Osteoblast (primary cell): ENCODE data around the gene USP49. TPM values are rescaled to one million over a fixed set of nuclear protein-coding genes. Genes with fewer than 3 reads are reported as not detected.

Source experiments
- DNase-seq: peaks from one replicate; pipeline ENCODE4 v3.0.0; 2011; ENCODE audit warnings: low spot score, mixed read lengths; ENCODE audit not compliant: insufficient read length; ENCODE audit errors: missing footprints
- H2AFZ ChIP-seq: 2 replicates; pipeline ENCODE4 v1.6.0; 2011; ENCODE audit warnings: mild to moderate bottlenecking, low read length
- H3K27ac ChIP-seq: 2 replicates; pipeline ENCODE4 v1.5.1; 2011; ENCODE audit warnings: mild to moderate bottlenecking, low read depth, low read length, moderate library complexity
- H3K27me3 ChIP-seq: 2 replicates; pipeline ENCODE4 v1.6.0; 2012; ENCODE audit warnings: mild to moderate bottlenecking, control low read depth, inconsistent platforms, low read length, moderate library complexity; ENCODE audit not compliant: insufficient read depth
- H3K36me3 ChIP-seq: 2 replicates; pipeline ENCODE4 v1.5.1; 2011; ENCODE audit warnings: mild to moderate bottlenecking, low read length, control low read depth, moderate library complexity; ENCODE audit not compliant: insufficient read depth
- H3K4me1 ChIP-seq: 2 replicates; pipeline ENCODE4 v1.5.1; 2011; ENCODE audit warnings: mild to moderate bottlenecking, low read length, control low read depth, moderate library complexity; ENCODE audit not compliant: insufficient read depth
- H3K4me2 ChIP-seq: 2 replicates; pipeline ENCODE4 v1.6.0; 2011; ENCODE audit warnings: mild to moderate bottlenecking, low read length; ENCODE audit not compliant: insufficient read depth
- H3K4me3 ChIP-seq: fragments of 200-600 bp; sonication (generic); 3 replicates; pipeline ENCODE4 v1.5.1; 2012; ENCODE audit warnings: mild to moderate bottlenecking, low read length, inconsistent platforms; ENCODE audit not compliant: insufficient read depth
- H3K79me2 ChIP-seq: 2 replicates; pipeline ENCODE4 v1.6.0; 2012; ENCODE audit warnings: mild to moderate bottlenecking, low read length, control low read depth, inconsistent platforms; ENCODE audit not compliant: insufficient read depth
- H3K9me3 ChIP-seq: 2 replicates; pipeline ENCODE4 v1.5.1; 2011; ENCODE audit warnings: low read depth, low read length, control low read depth
- H4K20me1 ChIP-seq: 2 replicates; pipeline ENCODE4 v1.6.0; 2012; ENCODE audit warnings: mild to moderate bottlenecking, low read length, control low read depth; ENCODE audit not compliant: insufficient read depth
- total RNA-seq: library from RNA; depleted of rRNA; stranded (reverse); fragments of >200 nt; gene quantifications from 2 replicates; pipeline ENCODE4 v1.2.3, GENCODE V29; 2012
- TF ChIP-seq, protein P1 (sequence below): IDR thresholded peaks from 2 replicates; pipeline ENCODE4 v1.5.1; 2011; ENCODE audit warnings: mild to moderate bottlenecking, low read depth, low read length, moderate library complexity; ENCODE audit errors: extremely low read depth

Gene USP49
- total RNA-seq, 1 donor = 3.6 TPM

- H3K4me2 ChIP-seq = no peak overlapping the region
- TF ChIP-seq, protein P1, sequence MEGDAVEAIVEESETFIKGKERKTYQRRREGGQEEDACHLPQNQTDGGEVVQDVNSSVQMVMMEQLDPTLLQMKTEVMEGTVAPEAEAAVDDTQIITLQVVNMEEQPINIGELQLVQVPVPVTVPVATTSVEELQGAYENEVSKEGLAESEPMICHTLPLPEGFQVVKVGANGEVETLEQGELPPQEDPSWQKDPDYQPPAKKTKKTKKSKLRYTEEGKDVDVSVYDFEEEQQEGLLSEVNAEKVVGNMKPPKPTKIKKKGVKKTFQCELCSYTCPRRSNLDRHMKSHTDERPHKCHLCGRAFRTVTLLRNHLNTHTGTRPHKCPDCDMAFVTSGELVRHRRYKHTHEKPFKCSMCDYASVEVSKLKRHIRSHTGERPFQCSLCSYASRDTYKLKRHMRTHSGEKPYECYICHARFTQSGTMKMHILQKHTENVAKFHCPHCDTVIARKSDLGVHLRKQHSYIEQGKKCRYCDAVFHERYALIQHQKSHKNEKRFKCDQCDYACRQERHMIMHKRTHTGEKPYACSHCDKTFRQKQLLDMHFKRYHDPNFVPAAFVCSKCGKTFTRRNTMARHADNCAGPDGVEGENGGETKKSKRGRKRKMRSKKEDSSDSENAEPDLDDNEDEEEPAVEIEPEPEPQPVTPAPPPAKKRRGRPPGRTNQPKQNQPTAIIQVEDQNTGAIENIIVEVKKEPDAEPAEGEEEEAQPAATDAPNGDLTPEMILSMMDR = peak; percentile 76
- H2AFZ ChIP-seq = no peak overlapping the region
- H4K20me1 ChIP-seq = peaks cover 6% of the 10 kb centered on the region
- no peaks in the 10 kb centered on the region for H3K27me3 ChIP-seq
- no peaks in the 10 kb centered on the region for H3K9me3 ChIP-seq
- H3K4me1 ChIP-seq = no peaks in the 10 kb centered on the region
- DNase-seq = peak; percentile 58
- peaks cover 11% of the 10 kb centered on the region for H3K36me3 ChIP-seq
- no peak overlapping the region for H3K27ac ChIP-seq
- no peaks in the 10 kb centered on the region for H3K79me2 ChIP-seq
- H3K4me3 ChIP-seq = no peak overlapping the region
These were observed 93.8 kb downstream of the USP49 start for GRCh38 chr6:41801380-41801779.

DNA sequence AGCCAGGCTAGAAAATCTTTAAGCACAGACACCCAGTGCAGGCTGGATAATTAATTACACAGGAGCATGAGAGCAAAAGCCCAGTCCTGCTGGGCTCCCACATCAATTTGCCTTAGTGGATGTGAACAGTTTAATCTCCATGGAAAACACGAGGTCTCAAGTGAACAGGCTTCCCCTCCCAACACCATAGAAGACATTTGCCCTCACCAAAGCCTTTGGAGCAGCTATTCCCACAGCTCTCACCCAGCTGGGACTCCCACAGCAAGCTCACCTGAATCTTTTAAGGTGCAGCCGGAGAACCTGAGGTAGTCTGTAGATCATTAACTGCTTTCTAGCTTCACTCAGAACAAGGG lies 95.6 kb downstream of the USP49 start:
- no peaks in the 10 kb centered on the region for H3K9me3 ChIP-seq
- H3K27me3 ChIP-seq = no peaks in the 10 kb centered on the region
- no peak overlapping the region for H2AFZ ChIP-seq
- no peak overlapping the region for H3K4me3 ChIP-seq
- no peaks in the 10 kb centered on the region for H3K79me2 ChIP-seq
- H4K20me1 ChIP-seq = peaks cover 6% of the 10 kb centered on the region
- H3K27ac ChIP-seq = no peak overlapping the region
- DNase-seq = no peak
- H3K4me1 ChIP-seq = no peaks in the 10 kb centered on the region
- no peak overlapping the region for H3K4me2 ChIP-seq
- H3K36me3 ChIP-seq = peaks cover 6% of the 10 kb centered on the region
- TF ChIP-seq, protein P1 = no peak

- Histone ChIP-seq H3K4me1 (no peaks in the 10 kb centered on the region), H3K4me2 (no peak overlapping the region), H3K27me3 (no peaks in the 10 kb centered on the region), H3K4me3 (no peak overlapping the region), H3K79me2 (no peaks in the 10 kb centered on the region), H4K20me1 (peaks cover 6% of the 10 kb centered on the region), H3K9me3 (no peaks in the 10 kb centered on the region), H2AFZ (no peak overlapping the region), H3K36me3 (peaks cover 6% of the 10 kb centered on the region), H3K27ac (no peak overlapping the region)
- DNase-seq = no peak
- TF ChIP-seq, protein P1 = no peak
These were observed 96.1 kb downstream of the USP49 start for GRCh38 chr6:41798901-41799558.

GRCh38 chr6:41796474-41796873 lies 98.7 kb downstream of the USP49 start:
- H3K4me2 ChIP-seq = no peak overlapping the region
- TF ChIP-seq, protein P1 = no peak
- no peak for DNase-seq
- H3K9me3 ChIP-seq = no peaks in the 10 kb centered on the region
- H3K4me1 ChIP-seq = no peaks in the 10 kb centered on the region
- H3K27me3 ChIP-seq = no peaks in the 10 kb centered on the region
- no peak overlapping the region for H3K27ac ChIP-seq
- H3K4me3 ChIP-seq = no peak overlapping the region
- H4K20me1 ChIP-seq = peaks cover 6% of the 10 kb centered on the region
- no peaks in the 10 kb centered on the region for H3K79me2 ChIP-seq
- peaks cover 17% of the 10 kb centered on the region for H3K36me3 ChIP-seq
- H2AFZ ChIP-seq = no peak overlapping the region
